ENCODE measurements around the gene RBM4B.

DNA sequence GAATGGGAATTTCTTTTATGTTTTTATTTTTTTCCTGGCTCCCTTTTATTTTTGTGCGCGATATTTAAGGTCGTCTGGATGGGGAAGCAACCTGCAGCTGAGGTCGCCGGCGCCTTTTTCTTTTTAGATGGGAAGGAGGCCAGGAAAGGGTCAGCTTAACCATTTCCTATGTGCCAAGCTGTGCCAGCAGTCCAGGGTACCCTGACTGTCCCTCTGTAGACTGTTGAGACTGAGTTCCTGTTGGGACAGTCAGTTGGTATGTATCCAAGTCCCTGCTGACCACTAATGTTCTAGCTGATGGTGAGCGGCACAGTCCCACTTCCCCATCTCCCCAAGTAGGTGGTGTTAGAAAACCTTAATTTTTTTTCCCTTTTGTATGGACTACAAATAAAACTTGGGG lies 50.8 kb downstream of the RBM4B start:
- TF ChIP-seq, protein P1, sequence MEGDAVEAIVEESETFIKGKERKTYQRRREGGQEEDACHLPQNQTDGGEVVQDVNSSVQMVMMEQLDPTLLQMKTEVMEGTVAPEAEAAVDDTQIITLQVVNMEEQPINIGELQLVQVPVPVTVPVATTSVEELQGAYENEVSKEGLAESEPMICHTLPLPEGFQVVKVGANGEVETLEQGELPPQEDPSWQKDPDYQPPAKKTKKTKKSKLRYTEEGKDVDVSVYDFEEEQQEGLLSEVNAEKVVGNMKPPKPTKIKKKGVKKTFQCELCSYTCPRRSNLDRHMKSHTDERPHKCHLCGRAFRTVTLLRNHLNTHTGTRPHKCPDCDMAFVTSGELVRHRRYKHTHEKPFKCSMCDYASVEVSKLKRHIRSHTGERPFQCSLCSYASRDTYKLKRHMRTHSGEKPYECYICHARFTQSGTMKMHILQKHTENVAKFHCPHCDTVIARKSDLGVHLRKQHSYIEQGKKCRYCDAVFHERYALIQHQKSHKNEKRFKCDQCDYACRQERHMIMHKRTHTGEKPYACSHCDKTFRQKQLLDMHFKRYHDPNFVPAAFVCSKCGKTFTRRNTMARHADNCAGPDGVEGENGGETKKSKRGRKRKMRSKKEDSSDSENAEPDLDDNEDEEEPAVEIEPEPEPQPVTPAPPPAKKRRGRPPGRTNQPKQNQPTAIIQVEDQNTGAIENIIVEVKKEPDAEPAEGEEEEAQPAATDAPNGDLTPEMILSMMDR (IDR thresholded peaks at IDR 0.05; ENCODE audit: insufficient read depth, low read depth, low read length): no peak
- no peak for TF ChIP-seq EZH2 (IDR thresholded peaks at IDR 0.05; ENCODE audit: insufficient read depth, low read length)

Measured in astrocyte (in vitro differentiated cells and primary cell).